Mesenchymal stem cell (in vitro differentiated cells and primary cell): ENCODE data around the gene SPATA20.

Source experiments
- DNase-seq: peaks from one replicate; pipeline ENCODE4 v3.0.0-alpha.2; 2013
- H2AFZ ChIP-seq: one replicate; pipeline ENCODE4 v1.6.1; 2013; ENCODE audit warnings: low read depth, mild to moderate bottlenecking, control low read depth, inconsistent platforms, low read length, moderate library complexity
- H2AK5ac ChIP-seq: 2 replicates; pipeline ENCODE4 v1.6.1; 2013; ENCODE audit warnings: low read length, moderate library complexity, mild to moderate bottlenecking, inconsistent platforms; ENCODE audit not compliant: severe bottlenecking
- H2BK120ac ChIP-seq: one replicate; pipeline ENCODE4 v1.6.1; 2013; ENCODE audit warnings: low read depth, mild to moderate bottlenecking, inconsistent platforms, low read length, moderate library complexity
- H2BK12ac ChIP-seq, 2 experiments: one replicate each; pipeline ENCODE4 v1.6.1; 2013; ENCODE audit warnings: inconsistent platforms in 2 of 2, low read length in 2 of 2, mild to moderate bottlenecking in 2 of 2, moderate library complexity in 2 of 2, control low read depth in 1 of 2
- H2BK15ac ChIP-seq: one replicate; pipeline ENCODE4 v1.6.1; 2013; ENCODE audit warnings: mild to moderate bottlenecking, low read depth, inconsistent platforms; ENCODE audit not compliant: poor library complexity, severe bottlenecking
- H2BK5ac ChIP-seq: 2 replicates; pipeline ENCODE4 v1.6.1; 2013; ENCODE audit warnings: low read depth, mild to moderate bottlenecking, low read length, control low read depth, inconsistent platforms; ENCODE audit not compliant: poor library complexity, severe bottlenecking
- H3K14ac ChIP-seq, 2 experiments: one replicate each; pipeline ENCODE4 v1.6.1; 2013; ENCODE audit warnings: inconsistent platforms in 2 of 2, low read length in 2 of 2, control low read depth in 1 of 2, mild to moderate bottlenecking in 1 of 2, moderate library complexity in 1 of 2
- H3K18ac ChIP-seq, 2 experiments: one replicate each; pipeline ENCODE4 v1.6.1; 2013; ENCODE audit warnings: inconsistent platforms in 2 of 2, low read length in 2 of 2, control low read depth in 1 of 2, low read depth in 1 of 2, mild to moderate bottlenecking in 1 of 2
- H3K23ac ChIP-seq, 2 experiments: one replicate each; pipeline ENCODE4 v1.6.1; 2013; ENCODE audit warnings: inconsistent platforms in 2 of 2, low read length in 2 of 2, mild to moderate bottlenecking in 2 of 2, moderate library complexity in 2 of 2, control low read depth in 1 of 2
- H3K27ac ChIP-seq: 2 replicates; pipeline ENCODE4 v1.5.1; 2013; ENCODE audit warnings: mild to moderate bottlenecking, moderate library complexity, low read length, control low read depth, inconsistent platforms; ENCODE audit not compliant: poor library complexity, severe bottlenecking
- H3K27me3 ChIP-seq, 2 experiments: 2 replicates each; pipeline versions ENCODE4 v1.6.1 to v1.7.0; 2013; ENCODE audit warnings: low read length in 2 of 2, mild to moderate bottlenecking in 2 of 2, moderate library complexity in 2 of 2, control low read depth in 1 of 2, inconsistent platforms in 1 of 2; ENCODE audit not compliant: control insufficient read depth in 1 of 2, insufficient read depth in 1 of 2
- H3K36me3 ChIP-seq, 2 experiments: 2 replicates each; pipeline versions ENCODE4 v1.6.1 to v1.7.0; 2013; ENCODE audit warnings: low read length in 2 of 2, control low read depth in 1 of 2, inconsistent platforms in 1 of 2, low read depth in 1 of 2, mild to moderate bottlenecking in 1 of 2; ENCODE audit not compliant: insufficient read depth in 2 of 2, control insufficient read depth in 1 of 2
- H3K4ac ChIP-seq, 2 experiments: one replicate each; pipeline ENCODE4 v1.6.1; 2013; ENCODE audit warnings: inconsistent platforms in 2 of 2, low read length in 2 of 2, mild to moderate bottlenecking in 2 of 2, moderate library complexity in 2 of 2, control low read depth in 1 of 2, low read depth in 1 of 2
- H3K4me1 ChIP-seq: 2 replicates; pipeline ENCODE4 v1.6.1; 2013; ENCODE audit warnings: low read depth, low read length, control low read depth; ENCODE audit not compliant: control insufficient read depth, insufficient read depth
- H3K4me2 ChIP-seq: 2 replicates; pipeline ENCODE4 v1.6.1; 2013; ENCODE audit warnings: low read length, mild to moderate bottlenecking, inconsistent platforms; ENCODE audit not compliant: poor library complexity, severe bottlenecking
- H3K4me3 ChIP-seq, 2 experiments: 2 replicates each; pipeline versions ENCODE4 v1.5.1 to v1.7.0; 2013; ENCODE audit warnings: low read length in 2 of 2, mild to moderate bottlenecking in 2 of 2, control low read depth in 1 of 2, low read depth in 1 of 2; ENCODE audit not compliant: insufficient read depth in 1 of 2
- H3K79me1 ChIP-seq: replicated peaks from 2 replicates; pipeline ENCODE4 v1.6.1; 2013; ENCODE audit warnings: mild to moderate bottlenecking, control low read depth, low read length, inconsistent platforms; ENCODE audit not compliant: poor library complexity, severe bottlenecking
- H3K9ac ChIP-seq: 2 replicates; pipeline ENCODE4 v1.7.0; 2013; ENCODE audit warnings: mild to moderate bottlenecking, low read length, moderate library complexity
- H3K9me3 ChIP-seq: 2 replicates; pipeline ENCODE4 v1.7.0; 2013; ENCODE audit warnings: mild to moderate bottlenecking, low read length; ENCODE audit not compliant: control insufficient read depth
- H4K8ac ChIP-seq: one replicate; pipeline ENCODE4 v1.6.1; 2013; ENCODE audit warnings: inconsistent platforms, mild to moderate bottlenecking, low read length, moderate library complexity
- H4K91ac ChIP-seq: one replicate; pipeline ENCODE4 v1.6.1; 2013; ENCODE audit warnings: mild to moderate bottlenecking, low read length, inconsistent platforms
- WGBS: methylation state at CpG from one replicate; pipeline ENCODE4 v1.1.7; 2013; ENCODE audit warnings: mixed read lengths; 5-methylcytosine and 5-hydroxymethylcytosine counted together

SPATA20 gene

GRCh38 chr17:50575581-50576210 is 28.7 kb downstream of the SPATA20 start:
- H3K4me2 ChIP-seq = no peak overlapping the region

GRCh38 chr17:50576864-50577263 is 29.9 kb downstream of the SPATA20 start:
- Histone ChIP-seq H3K4me2 (no peak overlapping the region), H3K9ac (no peak overlapping the region), H3K4ac (no peak overlapping the region), H4K91ac (no peak overlapping the region), H3K23ac (no peak overlapping the region), H2AK5ac (no peak overlapping the region), H3K36me3 (no peaks in the 10 kb centered on the region), H3K4me1 (peaks cover 13% of the 10 kb centered on the region), H3K14ac (no peak overlapping the region), H3K18ac (no peak overlapping the region), H3K27ac (no peak overlapping the region), H3K9me3 (no peaks in the 10 kb centered on the region), H2BK12ac (no peak overlapping the region), H2BK5ac (no peak overlapping the region), H3K79me1 (no peaks in the 10 kb centered on the region), H2BK15ac (no peak overlapping the region), H3K4me3 (no peak overlapping the region), H3K27me3 (peaks cover 7 to 54% of the 10 kb centered on the region in 2 experiments), H4K8ac (no peak overlapping the region), H2BK120ac (no peak overlapping the region), H2AFZ (no peak overlapping the region)
- WGBS = 85% methylated on average over 13 of the region's 13 CpGs
- DNase-seq = no peak

More at GRCh38 chr17:50575581-50576210, 28.7 kb downstream of the SPATA20 start:
- Histone ChIP-seq H3K36me3 (no peaks in the 10 kb centered on the region), H3K18ac (no peak overlapping the region), H3K4me3 (no peak overlapping the region), H2AK5ac (no peak overlapping the region), H3K9ac (no peak overlapping the region), H2BK5ac (no peak overlapping the region), H2AFZ (no peak overlapping the region), H3K27ac (no peak overlapping the region), H3K14ac (no peak overlapping the region), H4K91ac (no peak overlapping the region), H2BK15ac (no peak overlapping the region), H3K79me1 (no peaks in the 10 kb centered on the region), H3K4ac (no peak overlapping the region), H3K9me3 (no peaks in the 10 kb centered on the region), H2BK12ac (no peak overlapping the region), H3K4me1 (peaks cover 12% of the 10 kb centered on the region), H3K27me3 (peaks cover 12 to 56% of the 10 kb centered on the region in 2 experiments), H3K23ac (no peak overlapping the region), H4K8ac (no peak overlapping the region), H2BK120ac (no peak overlapping the region)
- WGBS = 73% methylated on average over 29 of the region's 33 CpGs
- no peak for DNase-seq

- Histone ChIP-seq H3K14ac (no peak overlapping the region), H3K4ac (no peak overlapping the region), H2AFZ (no peak overlapping the region), H3K79me1 (no peaks in the 10 kb centered on the region), H4K91ac (no peak overlapping the region), H3K36me3 (no peaks in the 10 kb centered on the region), H3K9me3 (no peaks in the 10 kb centered on the region), H2BK5ac (no peak overlapping the region), H2BK12ac (no peak overlapping the region), H3K9ac (no peak overlapping the region), H4K8ac (no peak overlapping the region), H3K27me3 (peaks cover 14 to 54% of the 10 kb centered on the region in 2 experiments), H3K18ac (no peak overlapping the region), H2BK120ac (no peak overlapping the region), H3K4me2 (no peak overlapping the region), H2BK15ac (no peak overlapping the region), H2AK5ac (no peak overlapping the region), H3K4me3 (no peak overlapping the region), H3K23ac (no peak overlapping the region), H3K27ac (no peak overlapping the region), H3K4me1 (peaks cover 13% of the 10 kb centered on the region)
- 89% methylated on average over 13 of the region's 13 CpGs for WGBS
- DNase-seq = no peak
Measured at GRCh38 chr17:50577451-50577954, 30.5 kb downstream of the SPATA20 start.

DNA sequence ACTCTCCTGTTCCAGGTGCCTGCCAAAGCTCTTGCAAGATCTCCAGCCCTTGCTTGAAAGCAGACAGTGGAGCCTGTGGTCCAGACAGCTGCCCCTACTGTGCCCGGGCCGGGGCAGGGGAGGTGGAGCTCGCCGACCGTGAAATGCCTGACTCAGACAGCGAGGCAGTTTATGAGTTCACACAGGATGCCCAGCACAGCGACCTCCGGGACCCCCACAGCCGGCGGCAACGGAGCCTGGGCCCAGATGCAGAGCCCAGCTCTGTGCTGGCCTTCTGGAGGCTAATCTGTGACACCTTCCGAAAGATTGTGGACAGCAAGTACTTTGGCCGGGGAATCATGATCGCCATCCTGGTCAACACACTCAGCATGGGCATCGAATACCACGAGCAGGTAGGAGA is 31.2 kb downstream of the SPATA20 start:
- Histone ChIP-seq H3K4me3 (no peak overlapping the region), H3K18ac (no peak overlapping the region), H2BK12ac (no peak overlapping the region), H2BK5ac (no peak overlapping the region), H2BK15ac (no peak overlapping the region), H2BK120ac (no peak overlapping the region), H3K9me3 (no peaks in the 10 kb centered on the region), H2AK5ac (no peak overlapping the region), H3K23ac (no peak overlapping the region), H3K79me1 (no peaks in the 10 kb centered on the region), H3K36me3 (no peaks in the 10 kb centered on the region), H3K27me3 (peaks cover 20 to 60% of the 10 kb centered on the region in 2 experiments), H3K9ac (no peak overlapping the region), H3K4me2 (no peak overlapping the region), H3K4ac (no peak overlapping the region), H3K27ac (no peak overlapping the region), H3K4me1 (peaks cover 13% of the 10 kb centered on the region), H3K14ac (no peak overlapping the region), H2AFZ (no peak overlapping the region), H4K8ac (no peak overlapping the region), H4K91ac (no peak overlapping the region)
- no peak for DNase-seq
- WGBS = 84% methylated on average over 16 of the region's 16 CpGs
